Esophagus mucosa (tissue), 1 donor: ENCODE measurements around the gene TCF3. TPM values are rescaled to one million over a fixed set of nuclear protein-coding genes. Genes with fewer than 3 reads are reported as not detected.
"Not testable (repeated sequence)": the region's sequence is repeated elsewhere in the genome, so short reads cannot be mapped to it uniquely, and the experiment has no call there.

Experiments
- ATAC-seq: fragments of 200-7000 bp; cut with Tn5 transposase; one replicate; pipeline ENCODE4 v1.9.1; 2020
- total RNA-seq: library from RNA; stranded (reverse); gene quantifications from one replicate; pipeline ENCODE4 v1.2.4, GENCODE V29; 2023
- donor health status: DM: yes; HTN: yes; CAD: no.

The TCF3 gene
- total RNA-seq, 1 donor from 2014 or later = 39.5 TPM

GRCh38 chr19:1672769-1673644, 20.6 kb upstream of the TCF3 start:
- ATAC-seq = peak; percentile 16

GRCh38 chr19:1672038-1672768, 19.8 kb upstream of the TCF3 start:
- ATAC-seq = peak; percentile 60

- peak; percentile 3 for ATAC-seq
Observed at GRCh38 chr19:1671716-1672037, 19.3 kb upstream of the TCF3 start.

GRCh38 chr19:1670747-1671146, 18.3 kb upstream of the TCF3 start:
- ATAC-seq = not testable (repeated sequence)

GRCh38 chr19:1668486-1669270, 16.3 kb upstream of the TCF3 start:
- ATAC-seq = peak; percentile 33

- no peak for ATAC-seq
Observed at GRCh38 chr19:1668048-1668485, 15.7 kb upstream of the TCF3 start.

GRCh38 chr19:1665565-1666047, 13.2 kb upstream of the TCF3 start:
- peak; percentile 24 for ATAC-seq

- ATAC-seq = no peak
Observed at GRCh38 chr19:1663852-1664251, 11.4 kb upstream of the TCF3 start.

- ATAC-seq = not testable (repeated sequence)
Observed at GRCh38 chr19:1663227-1663626, 10.8 kb upstream of the TCF3 start.

- no peak for ATAC-seq
Observed at GRCh38 chr19:1661995-1662394, 9.6 kb upstream of the TCF3 start.

GRCh38 chr19:1659084-1659427, 6.6 kb upstream of the TCF3 start:
- ATAC-seq = no peak

GRCh38 chr19:1658150-1659083, 6.0 kb upstream of the TCF3 start:
- no peak for ATAC-seq

- ATAC-seq = no peak
Observed at GRCh38 chr19:1657746-1658145, 5.3 kb upstream of the TCF3 start.

- no peak for ATAC-seq
Observed at GRCh38 chr19:1656988-1657536, 4.6 kb upstream of the TCF3 start.

GRCh38 chr19:1655987-1656608, 3.7 kb upstream of the TCF3 start:
- ATAC-seq = no peak

GRCh38 chr19:1655131-1655981, 2.9 kb upstream of the TCF3 start:
- no peak for ATAC-seq

GRCh38 chr19:1654178-1654792, 1.9 kb upstream of the TCF3 start:
- no peak for ATAC-seq

- no peak for ATAC-seq
Observed at GRCh38 chr19:1653300-1653628, 849 bp upstream of the TCF3 start.

GRCh38 chr19:1651568-1652291, 685 bp downstream of the TCF3 start:
- no peak for ATAC-seq
